C4-2B (cell line): ENCODE results near the gene BMAL1.

ENCODE experiments used
- ZFX ChIP-seq: fragments of 450-650 bp; IDR thresholded peaks from 2 replicates; pipeline ENCODE4 v1.6.1; 2017
- TF ChIP-seq, protein P1 (sequence below): fragments of 450-650 bp; conservative IDR thresholded peaks from 2 replicates; pipeline ENCODE4 v1.5.1; 2017; ENCODE audit warnings: mild to moderate bottlenecking

DNA sequence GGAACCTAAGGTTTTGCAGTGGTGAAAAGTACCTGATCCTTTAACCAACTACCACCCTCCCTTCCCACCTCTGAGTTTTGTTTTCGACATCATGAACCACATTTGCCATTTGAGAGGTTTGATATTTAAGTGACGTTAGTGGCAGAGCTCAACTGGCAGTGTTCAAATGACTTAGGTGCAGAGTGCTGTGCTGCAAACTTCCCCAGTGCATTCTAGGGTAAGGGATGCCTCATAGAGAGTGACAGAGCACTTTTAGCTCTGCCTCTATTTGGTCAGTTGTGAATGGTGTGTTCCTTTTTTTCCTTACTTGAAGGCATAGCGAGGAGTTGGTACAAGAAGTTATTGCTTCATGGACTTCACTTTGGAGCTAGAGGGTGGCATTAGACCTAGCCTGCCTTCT, 9.4 kb downstream of the BMAL1 start:
- TF ChIP-seq, protein P1, sequence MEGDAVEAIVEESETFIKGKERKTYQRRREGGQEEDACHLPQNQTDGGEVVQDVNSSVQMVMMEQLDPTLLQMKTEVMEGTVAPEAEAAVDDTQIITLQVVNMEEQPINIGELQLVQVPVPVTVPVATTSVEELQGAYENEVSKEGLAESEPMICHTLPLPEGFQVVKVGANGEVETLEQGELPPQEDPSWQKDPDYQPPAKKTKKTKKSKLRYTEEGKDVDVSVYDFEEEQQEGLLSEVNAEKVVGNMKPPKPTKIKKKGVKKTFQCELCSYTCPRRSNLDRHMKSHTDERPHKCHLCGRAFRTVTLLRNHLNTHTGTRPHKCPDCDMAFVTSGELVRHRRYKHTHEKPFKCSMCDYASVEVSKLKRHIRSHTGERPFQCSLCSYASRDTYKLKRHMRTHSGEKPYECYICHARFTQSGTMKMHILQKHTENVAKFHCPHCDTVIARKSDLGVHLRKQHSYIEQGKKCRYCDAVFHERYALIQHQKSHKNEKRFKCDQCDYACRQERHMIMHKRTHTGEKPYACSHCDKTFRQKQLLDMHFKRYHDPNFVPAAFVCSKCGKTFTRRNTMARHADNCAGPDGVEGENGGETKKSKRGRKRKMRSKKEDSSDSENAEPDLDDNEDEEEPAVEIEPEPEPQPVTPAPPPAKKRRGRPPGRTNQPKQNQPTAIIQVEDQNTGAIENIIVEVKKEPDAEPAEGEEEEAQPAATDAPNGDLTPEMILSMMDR = no peak
- TF ChIP-seq ZFX = no peak
